Fibroblast of skin of left biceps (primary cell): ENCODE results near the gene EYA3.

Source experiments
- DNase-seq, 2 experiments: peaks; one replicate each; pipeline ENCODE4 v3.0.0-alpha.2; 2013; ENCODE audit warnings: low read depth in 2 of 2

EYA3 gene

GRCh38 chr1:28073867-28074266, 14.5 kb downstream of the EYA3 start:
- DNase-seq, result no peak

- DNase-seq, result no peak
Measured at GRCh38 chr1:28071813-28072212, 16.6 kb downstream of the EYA3 start.

- no peak for DNase-seq
Measured at GRCh38 chr1:28070725-28071593, 17.5 kb downstream of the EYA3 start.

GRCh38 chr1:28067523-28068090, 20.8 kb downstream of the EYA3 start:
- no peak for DNase-seq

- no peak for DNase-seq
Measured at GRCh38 chr1:28066393-28067154, 21.8 kb downstream of the EYA3 start.

GRCh38 chr1:28064064-28064463, 24.3 kb downstream of the EYA3 start:
- peak; percentile 54 to 62 for DNase-seq

- DNase-seq, result no peak
Measured at GRCh38 chr1:28062806-28063205, 25.6 kb downstream of the EYA3 start.

- no peak for DNase-seq
Measured at GRCh38 chr1:28058971-28059878, 29.2 kb downstream of the EYA3 start.

GRCh38 chr1:28058168-28058567, 30.2 kb downstream of the EYA3 start:
- no peak for DNase-seq

GRCh38 chr1:28056129-28056925, 32.1 kb downstream of the EYA3 start:
- DNase-seq, result no peak

- no peak for DNase-seq
Measured at GRCh38 chr1:28050776-28051175, 37.6 kb downstream of the EYA3 start.

GRCh38 chr1:28046716-28047115, 41.7 kb downstream of the EYA3 start:
- DNase-seq, result no peak

GRCh38 chr1:28045777-28046176, 42.6 kb downstream of the EYA3 start:
- DNase-seq, result no peak

GRCh38 chr1:28044399-28044798, 44.0 kb downstream of the EYA3 start:
- no peak for DNase-seq

- DNase-seq, result no peak
Measured at GRCh38 chr1:28039341-28039740, 49.1 kb downstream of the EYA3 start.

- no peak for DNase-seq
Measured at GRCh38 chr1:28037946-28038345, 50.5 kb downstream of the EYA3 start.

- no peak for DNase-seq
Measured at GRCh38 chr1:28037206-28037605, 51.2 kb downstream of the EYA3 start.

- no peak for DNase-seq
Measured at GRCh38 chr1:28036431-28036830, 52.0 kb downstream of the EYA3 start.

- no peak for DNase-seq
Measured at GRCh38 chr1:28035420-28035819, 53.0 kb downstream of the EYA3 start.

- DNase-seq, result peak in 1 of 2 experiments; percentile 13
Measured at GRCh38 chr1:28032281-28032680, 56.1 kb downstream of the EYA3 start.

GRCh38 chr1:28031173-28031572, 57.2 kb downstream of the EYA3 start:
- no peak for DNase-seq
